ENCODE data around the gene DCHS2.

DCHS2 gene

GRCh38 chr4:154478547-154478946 lies 13.1 kb downstream of the DCHS2 start:
- no peaks in the 10 kb centered on the region for H3K27me3 ChIP-seq (ENCODE audit: control insufficient read depth, insufficient read depth, low read length)
- no peak overlapping the region for H3K4me3 ChIP-seq (ENCODE audit: low read length)
- no peaks in the 10 kb centered on the region for H3K36me3 ChIP-seq (ENCODE audit: control insufficient read depth, insufficient read depth, low read length)
- H3K9ac ChIP-seq (ENCODE audit: low read length) = no peak overlapping the region
- H3K4me1 ChIP-seq (ENCODE audit: control insufficient read depth, insufficient read depth, low read length) = no peaks in the 10 kb centered on the region
- H3K9me3 ChIP-seq (ENCODE audit: control insufficient read depth, low read length) = no peaks in the 10 kb centered on the region

- Histone ChIP-seq H3K27me3 (ENCODE audit: control insufficient read depth, insufficient read depth, low read length) (no peaks in the 10 kb centered on the region), H3K36me3 (ENCODE audit: control insufficient read depth, insufficient read depth, low read length) (no peaks in the 10 kb centered on the region), H3K4me3 (ENCODE audit: low read length) (no peak overlapping the region), H3K9ac (ENCODE audit: low read length) (no peak overlapping the region), H3K4me1 (ENCODE audit: control insufficient read depth, insufficient read depth, low read length) (no peaks in the 10 kb centered on the region), H3K9me3 (ENCODE audit: control insufficient read depth, low read length) (no peaks in the 10 kb centered on the region)
Observed at GRCh38 chr4:154478128-154478527, 13.5 kb downstream of the DCHS2 start.

- H3K4me1 ChIP-seq (ENCODE audit: control insufficient read depth, insufficient read depth, low read length) = no peaks in the 10 kb centered on the region
- no peaks in the 10 kb centered on the region for H3K27me3 ChIP-seq (ENCODE audit: control insufficient read depth, insufficient read depth, low read length)
- no peaks in the 10 kb centered on the region for H3K9me3 ChIP-seq (ENCODE audit: control insufficient read depth, low read length)
- no peak overlapping the region for H3K9ac ChIP-seq (ENCODE audit: low read length)
- no peaks in the 10 kb centered on the region for H3K36me3 ChIP-seq (ENCODE audit: control insufficient read depth, insufficient read depth, low read length)
- no peak overlapping the region for H3K4me3 ChIP-seq (ENCODE audit: low read length)
Observed at GRCh38 chr4:154476232-154476631, 15.4 kb downstream of the DCHS2 start.

GRCh38 chr4:154475820-154476219 lies 15.8 kb downstream of the DCHS2 start:
- H3K9ac ChIP-seq (ENCODE audit: low read length) = no peak overlapping the region
- H3K9me3 ChIP-seq (ENCODE audit: control insufficient read depth, low read length) = no peaks in the 10 kb centered on the region
- H3K4me1 ChIP-seq (ENCODE audit: control insufficient read depth, insufficient read depth, low read length) = no peaks in the 10 kb centered on the region
- H3K36me3 ChIP-seq (ENCODE audit: control insufficient read depth, insufficient read depth, low read length) = no peaks in the 10 kb centered on the region
- H3K4me3 ChIP-seq (ENCODE audit: low read length) = no peak overlapping the region
- H3K27me3 ChIP-seq (ENCODE audit: control insufficient read depth, insufficient read depth, low read length) = no peaks in the 10 kb centered on the region

GRCh38 chr4:154473497-154473896 lies 18.1 kb downstream of the DCHS2 start:
- Histone ChIP-seq H3K36me3 (ENCODE audit: control insufficient read depth, insufficient read depth, low read length) (no peaks in the 10 kb centered on the region), H3K9ac (ENCODE audit: low read length) (no peak overlapping the region), H3K9me3 (ENCODE audit: control insufficient read depth, low read length) (no peaks in the 10 kb centered on the region), H3K27me3 (ENCODE audit: control insufficient read depth, insufficient read depth, low read length) (no peaks in the 10 kb centered on the region), H3K4me1 (ENCODE audit: control insufficient read depth, insufficient read depth, low read length) (no peaks in the 10 kb centered on the region), H3K4me3 (ENCODE audit: low read length) (no peak overlapping the region)

- Histone ChIP-seq H3K4me3 (ENCODE audit: low read length) (no peak overlapping the region), H3K36me3 (ENCODE audit: control insufficient read depth, insufficient read depth, low read length) (no peaks in the 10 kb centered on the region), H3K9ac (ENCODE audit: low read length) (no peak overlapping the region), H3K27me3 (ENCODE audit: control insufficient read depth, insufficient read depth, low read length) (no peaks in the 10 kb centered on the region), H3K4me1 (ENCODE audit: control insufficient read depth, insufficient read depth, low read length) (no peaks in the 10 kb centered on the region), H3K9me3 (ENCODE audit: control insufficient read depth, low read length) (no peaks in the 10 kb centered on the region)
Observed at GRCh38 chr4:154472858-154473257, 18.7 kb downstream of the DCHS2 start.

- Histone ChIP-seq H3K4me1 (ENCODE audit: control insufficient read depth, insufficient read depth, low read length) (no peaks in the 10 kb centered on the region), H3K36me3 (ENCODE audit: control insufficient read depth, insufficient read depth, low read length) (no peaks in the 10 kb centered on the region)
Observed at GRCh38 chr4:154471526-154472331, 19.9 kb downstream of the DCHS2 start.

GRCh38 chr4:154471032-154471431 lies 20.6 kb downstream of the DCHS2 start:
- Histone ChIP-seq H3K9me3 (ENCODE audit: control insufficient read depth, low read length) (no peaks in the 10 kb centered on the region), H3K9ac (ENCODE audit: low read length) (no peak overlapping the region), H3K27me3 (ENCODE audit: control insufficient read depth, insufficient read depth, low read length) (no peaks in the 10 kb centered on the region), H3K4me3 (ENCODE audit: low read length) (no peak overlapping the region), H3K4me1 (ENCODE audit: control insufficient read depth, insufficient read depth, low read length) (no peaks in the 10 kb centered on the region), H3K36me3 (ENCODE audit: control insufficient read depth, insufficient read depth, low read length) (no peaks in the 10 kb centered on the region)

More at GRCh38 chr4:154471526-154472331, 19.9 kb downstream of the DCHS2 start:
- no peaks in the 10 kb centered on the region for H3K27me3 ChIP-seq (ENCODE audit: control insufficient read depth, insufficient read depth, low read length)
- H3K9me3 ChIP-seq (ENCODE audit: control insufficient read depth, low read length) = no peaks in the 10 kb centered on the region
- no peak overlapping the region for H3K4me3 ChIP-seq (ENCODE audit: low read length)
- H3K9ac ChIP-seq (ENCODE audit: low read length) = no peak overlapping the region

GRCh38 chr4:154467886-154468285 lies 23.7 kb downstream of the DCHS2 start:
- H3K4me3 ChIP-seq (ENCODE audit: low read length) = no peak overlapping the region
- no peaks in the 10 kb centered on the region for H3K4me1 ChIP-seq (ENCODE audit: control insufficient read depth, insufficient read depth, low read length)
- no peak overlapping the region for H3K9ac ChIP-seq (ENCODE audit: low read length)
- no peaks in the 10 kb centered on the region for H3K27me3 ChIP-seq (ENCODE audit: control insufficient read depth, insufficient read depth, low read length)
- no peaks in the 10 kb centered on the region for H3K9me3 ChIP-seq (ENCODE audit: control insufficient read depth, low read length)
- no peaks in the 10 kb centered on the region for H3K36me3 ChIP-seq (ENCODE audit: control insufficient read depth, insufficient read depth, low read length)

GRCh38 chr4:154466336-154466735 lies 25.3 kb downstream of the DCHS2 start:
- H3K36me3 ChIP-seq (ENCODE audit: control insufficient read depth, insufficient read depth, low read length) = no peaks in the 10 kb centered on the region
- no peaks in the 10 kb centered on the region for H3K4me1 ChIP-seq (ENCODE audit: control insufficient read depth, insufficient read depth, low read length)
- H3K27me3 ChIP-seq (ENCODE audit: control insufficient read depth, insufficient read depth, low read length) = no peaks in the 10 kb centered on the region
- H3K9me3 ChIP-seq (ENCODE audit: control insufficient read depth, low read length) = no peaks in the 10 kb centered on the region
- H3K9ac ChIP-seq (ENCODE audit: low read length) = no peak overlapping the region
- no peak overlapping the region for H3K4me3 ChIP-seq (ENCODE audit: low read length)

GRCh38 chr4:154465085-154465484 lies 26.5 kb downstream of the DCHS2 start:
- H3K9me3 ChIP-seq (ENCODE audit: control insufficient read depth, low read length) = no peaks in the 10 kb centered on the region

GRCh38 chr4:154464654-154465053 lies 26.9 kb downstream of the DCHS2 start:
- Histone ChIP-seq H3K4me1 (ENCODE audit: control insufficient read depth, insufficient read depth, low read length) (no peaks in the 10 kb centered on the region), H3K9me3 (ENCODE audit: control insufficient read depth, low read length) (no peaks in the 10 kb centered on the region), H3K4me3 (ENCODE audit: low read length) (no peak overlapping the region), H3K9ac (ENCODE audit: low read length) (no peak overlapping the region), H3K27me3 (ENCODE audit: control insufficient read depth, insufficient read depth, low read length) (no peaks in the 10 kb centered on the region), H3K36me3 (ENCODE audit: control insufficient read depth, insufficient read depth, low read length) (no peaks in the 10 kb centered on the region)

More at GRCh38 chr4:154465085-154465484, 26.5 kb downstream of the DCHS2 start:
- Histone ChIP-seq H3K4me3 (ENCODE audit: low read length) (no peak overlapping the region), H3K9ac (ENCODE audit: low read length) (no peak overlapping the region), H3K4me1 (ENCODE audit: control insufficient read depth, insufficient read depth, low read length) (no peaks in the 10 kb centered on the region), H3K27me3 (ENCODE audit: control insufficient read depth, insufficient read depth, low read length) (no peaks in the 10 kb centered on the region), H3K36me3 (ENCODE audit: control insufficient read depth, insufficient read depth, low read length) (no peaks in the 10 kb centered on the region)

All from mucosa of stomach (tissue), 1 donor.